ENCODE measurements around the gene PCDH15. TPM values are rescaled to one million over a fixed set of nuclear protein-coding genes. Genes with fewer than 3 reads are reported as not detected.

The PCDH15 gene
- total RNA-seq, 1 donor from 2014 or later = 2.1 TPM

GRCh38 chr10:54011117-54011516 is 789.9 kb downstream of the PCDH15 start:
- H3K27ac ChIP-seq = no peak overlapping the region
- intact Hi-C loops (cut with DNase I) = no loop called here

GRCh38 chr10:54010337-54010933 is 790.6 kb downstream of the PCDH15 start:
- ATAC-seq = no peak
- no peaks in the 10 kb centered on the region for H3K9me3 ChIP-seq
- no peaks in the 10 kb centered on the region for H3K36me3 ChIP-seq
- intact Hi-C loops (cut with DNase I) = no loop called here
- TF ChIP-seq CTCF (IDR thresholded peaks at IDR 0.05) = no peak
- no peaks in the 10 kb centered on the region for H3K27me3 ChIP-seq (ENCODE audit: low read depth)
- H3K4me3 ChIP-seq = no peak overlapping the region
- H3K27ac ChIP-seq = no peak overlapping the region
- no peak for DNase-seq
- H3K4me1 ChIP-seq = no peaks in the 10 kb centered on the region

More at GRCh38 chr10:54011117-54011516, 789.9 kb downstream of the PCDH15 start:
- no peak for TF ChIP-seq CTCF (IDR thresholded peaks at IDR 0.05)
- ATAC-seq = no peak
- H3K36me3 ChIP-seq = no peaks in the 10 kb centered on the region
- no peaks in the 10 kb centered on the region for H3K27me3 ChIP-seq (ENCODE audit: low read depth)
- no peaks in the 10 kb centered on the region for H3K9me3 ChIP-seq
- no peak for DNase-seq
- H3K4me1 ChIP-seq = no peaks in the 10 kb centered on the region
- H3K4me3 ChIP-seq = no peak overlapping the region

GRCh38 chr10:54009672-54010071 is 791.4 kb downstream of the PCDH15 start:
- TF ChIP-seq CTCF (IDR thresholded peaks at IDR 0.05) = no peak

GRCh38 chr10:54002077-54002476 is 799.0 kb downstream of the PCDH15 start:
- H3K27me3 ChIP-seq (ENCODE audit: low read depth) = no peaks in the 10 kb centered on the region
- H3K27ac ChIP-seq = no peak overlapping the region
- intact Hi-C loops (cut with DNase I) = no loop called here
- no peak for DNase-seq
- H3K4me1 ChIP-seq = no peaks in the 10 kb centered on the region
- no peaks in the 10 kb centered on the region for H3K36me3 ChIP-seq
- ATAC-seq = no peak
- no peaks in the 10 kb centered on the region for H3K9me3 ChIP-seq
- no peak overlapping the region for H3K4me3 ChIP-seq
- TF ChIP-seq CTCF (IDR thresholded peaks at IDR 0.05) = no peak

More at GRCh38 chr10:54009672-54010071, 791.4 kb downstream of the PCDH15 start:
- H3K36me3 ChIP-seq = no peaks in the 10 kb centered on the region
- ATAC-seq (peak in 1 of 2 donors; percentile 9), DNase-seq (no peak)
- H3K27me3 ChIP-seq (ENCODE audit: low read depth) = no peaks in the 10 kb centered on the region
- no peaks in the 10 kb centered on the region for H3K4me1 ChIP-seq
- no peak overlapping the region for H3K27ac ChIP-seq
- no peaks in the 10 kb centered on the region for H3K9me3 ChIP-seq
- H3K4me3 ChIP-seq = no peak overlapping the region
- intact Hi-C loops (cut with DNase I) = no loop called here

GRCh38 chr10:53997953-53998352 is 803.1 kb downstream of the PCDH15 start:
- no peaks in the 10 kb centered on the region for H3K9me3 ChIP-seq
- H3K4me1 ChIP-seq = no peaks in the 10 kb centered on the region
- intact Hi-C loops (cut with DNase I) = no loop called here
- no peak for TF ChIP-seq CTCF (IDR thresholded peaks at IDR 0.05)
- no peak for ATAC-seq
- no peak for DNase-seq
- H3K36me3 ChIP-seq = no peaks in the 10 kb centered on the region
- H3K4me3 ChIP-seq = no peak overlapping the region
- H3K27ac ChIP-seq = no peak overlapping the region
- H3K27me3 ChIP-seq (ENCODE audit: low read depth) = no peaks in the 10 kb centered on the region
